ENCODE data around the gene GRIN3B.

GRIN3B gene

GRCh38 chr19:964761-965694 lies 35.2 kb upstream of the GRIN3B start:
- peak; percentile 27 for DNase-seq

DNA sequence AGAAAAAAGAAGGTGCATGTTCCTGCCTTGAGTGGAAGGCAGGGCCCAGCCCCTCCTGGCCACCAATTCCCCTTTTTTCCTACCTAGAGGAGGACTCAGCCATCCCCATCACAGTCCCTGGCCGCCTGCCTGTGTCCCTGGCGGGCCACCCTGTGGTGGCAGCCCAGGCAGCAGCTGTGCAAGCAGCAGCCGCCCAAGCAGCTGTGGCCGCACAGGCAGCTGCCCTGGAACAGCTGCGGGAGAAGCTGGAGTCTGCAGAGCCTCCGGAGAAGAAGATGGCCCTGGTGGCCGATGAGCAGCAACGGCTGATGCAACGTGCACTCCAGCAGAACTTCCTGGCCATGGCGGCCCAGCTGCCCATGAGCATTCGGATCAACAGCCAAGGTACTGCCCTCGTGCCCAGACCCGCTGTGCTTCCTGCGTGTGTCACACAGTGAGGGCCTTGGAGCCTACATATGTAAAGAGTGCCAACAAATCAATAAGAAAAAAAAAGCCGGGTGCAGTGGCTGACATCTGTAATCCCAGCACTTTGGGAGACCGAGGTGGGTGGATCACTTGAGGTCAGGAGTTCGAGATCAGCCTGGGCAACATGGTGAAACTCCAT lies 33.6 kb upstream of the GRIN3B start:
- no peak for DNase-seq

DNA sequence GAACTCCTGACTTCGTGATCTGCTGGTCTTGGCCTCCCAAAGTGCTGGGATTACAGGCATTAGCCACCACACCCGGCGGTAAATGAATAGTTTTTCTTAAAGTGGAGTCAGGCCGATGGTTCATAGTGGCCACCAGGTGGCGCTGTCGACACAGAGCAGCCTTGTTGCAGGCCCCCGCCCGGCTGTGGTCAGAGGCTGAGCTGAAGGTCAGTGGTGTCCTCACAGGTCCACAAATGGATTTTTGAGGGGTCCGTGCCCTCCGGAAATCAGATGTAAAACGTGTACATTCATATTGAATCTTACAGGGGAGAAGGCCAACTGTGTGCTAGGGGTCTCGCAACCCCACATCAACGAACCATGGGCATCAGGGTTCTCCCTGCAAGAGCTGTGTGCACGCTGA lies 29.5 kb upstream of the GRIN3B start:
- no peak for DNase-seq

GRCh38 chr19:971795-972194 lies 28.4 kb upstream of the GRIN3B start:
- DNase-seq = no peak

- no peak for DNase-seq
Measured at GRCh38 chr19:972281-972680, 27.9 kb upstream of the GRIN3B start.

DNA sequence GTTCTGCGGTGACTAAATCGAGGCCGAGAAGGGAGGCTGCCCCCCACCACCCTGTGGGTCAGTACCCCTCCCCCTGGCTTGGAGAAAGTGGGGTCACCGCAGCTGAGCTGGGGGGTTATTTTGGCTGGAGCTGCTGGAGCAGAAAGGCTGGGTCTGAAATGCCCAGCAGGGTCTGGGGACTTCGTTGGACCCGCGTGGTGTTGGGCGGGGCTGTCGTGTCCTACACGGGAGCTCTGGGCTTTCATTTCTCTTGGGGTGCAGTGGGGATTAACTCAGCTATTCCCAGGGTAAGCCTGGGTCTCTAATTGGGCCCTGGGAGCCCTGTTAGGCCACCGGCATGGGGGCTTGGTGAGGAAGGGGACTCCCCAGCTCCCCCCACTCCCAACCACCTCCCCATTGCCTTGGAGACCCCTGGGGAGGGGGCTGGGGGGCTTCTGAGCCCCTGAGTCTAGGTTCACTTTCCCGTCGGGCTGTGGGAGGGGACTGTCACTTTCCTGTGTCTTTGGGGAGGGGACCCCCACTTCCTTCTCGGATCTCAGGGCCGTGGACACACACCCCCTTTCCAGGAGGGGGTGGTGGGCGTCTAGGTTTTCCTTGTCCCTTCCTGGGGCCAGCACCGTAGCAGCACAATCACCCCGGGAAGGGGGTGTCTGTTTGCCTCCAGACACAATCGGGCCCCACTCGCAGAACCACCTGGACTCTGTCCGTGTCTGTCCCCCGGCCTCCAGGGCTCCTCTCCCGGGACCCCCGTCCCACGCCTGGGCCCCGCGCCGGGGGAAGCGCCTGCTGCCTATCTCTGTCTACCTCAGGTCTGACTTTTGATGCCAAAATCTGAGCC lies 26.3 kb upstream of the GRIN3B start:
- DNase-seq = no peak

GRCh38 chr19:974564-975257 lies 25.5 kb upstream of the GRIN3B start:
- DNase-seq = no peak

DNA sequence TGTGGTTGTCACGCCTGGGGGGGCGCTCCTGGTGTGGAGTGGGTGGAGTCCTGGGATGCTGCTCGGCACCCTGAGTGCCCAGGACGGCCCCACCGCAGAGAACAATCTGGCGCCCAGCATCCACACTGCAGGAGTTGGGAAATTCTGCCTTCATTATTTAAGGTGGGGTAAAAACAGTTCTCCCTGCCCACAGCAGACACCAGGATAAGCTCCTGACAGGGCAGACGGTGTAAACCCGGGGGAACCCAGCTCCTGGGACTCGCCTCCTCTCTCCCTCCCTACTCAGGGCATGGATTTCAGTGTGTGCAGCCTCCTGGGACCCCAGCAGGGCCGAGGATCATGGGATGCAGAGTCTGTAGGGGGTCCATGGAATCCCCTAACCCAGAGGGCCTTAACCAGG lies 23.7 kb upstream of the GRIN3B start:
- DNase-seq = no peak

DNA sequence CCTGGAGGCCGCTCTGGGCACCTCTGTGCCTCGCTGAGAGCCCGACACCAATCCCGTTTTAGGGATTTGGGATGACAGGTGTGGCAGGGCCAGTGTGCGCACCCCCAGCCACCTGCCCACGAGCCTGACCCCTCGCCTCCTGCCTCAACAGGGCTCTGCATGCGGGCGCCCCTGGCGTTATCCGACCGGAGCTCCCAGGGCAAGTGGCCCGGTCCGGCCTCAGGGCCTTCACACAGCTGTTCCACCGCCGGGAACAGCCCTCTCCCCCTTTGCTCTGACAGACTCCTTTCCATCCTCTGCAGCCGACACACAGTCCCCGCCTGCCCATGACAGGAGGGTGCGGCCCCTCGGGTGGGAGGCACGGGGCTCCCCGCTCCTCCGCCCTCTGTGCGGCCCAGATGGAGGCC lies 23.2 kb upstream of the GRIN3B start:
- DNase-seq = no peak

DNA sequence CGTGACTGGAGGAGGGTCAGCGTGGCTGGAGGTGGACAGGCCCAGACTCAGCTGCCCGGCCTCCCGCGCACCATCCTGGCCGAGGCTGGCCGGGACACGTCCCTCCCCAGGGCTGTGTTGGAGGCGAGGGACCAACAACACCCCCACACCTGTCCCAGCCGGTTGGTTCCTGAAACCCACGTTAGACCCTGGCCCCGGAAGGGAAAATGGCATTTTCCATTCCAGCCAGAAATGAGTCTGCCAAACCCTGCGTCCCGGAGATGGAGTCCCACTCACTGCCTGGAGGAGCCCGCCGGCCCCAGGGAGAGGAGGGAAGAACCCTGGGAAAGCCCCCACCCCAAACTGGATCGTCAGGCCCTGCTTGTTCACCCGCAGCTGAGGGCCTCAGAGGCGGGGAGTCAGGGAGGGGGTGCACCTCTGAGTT lies 20.9 kb upstream of the GRIN3B start:
- DNase-seq = no peak

DNA sequence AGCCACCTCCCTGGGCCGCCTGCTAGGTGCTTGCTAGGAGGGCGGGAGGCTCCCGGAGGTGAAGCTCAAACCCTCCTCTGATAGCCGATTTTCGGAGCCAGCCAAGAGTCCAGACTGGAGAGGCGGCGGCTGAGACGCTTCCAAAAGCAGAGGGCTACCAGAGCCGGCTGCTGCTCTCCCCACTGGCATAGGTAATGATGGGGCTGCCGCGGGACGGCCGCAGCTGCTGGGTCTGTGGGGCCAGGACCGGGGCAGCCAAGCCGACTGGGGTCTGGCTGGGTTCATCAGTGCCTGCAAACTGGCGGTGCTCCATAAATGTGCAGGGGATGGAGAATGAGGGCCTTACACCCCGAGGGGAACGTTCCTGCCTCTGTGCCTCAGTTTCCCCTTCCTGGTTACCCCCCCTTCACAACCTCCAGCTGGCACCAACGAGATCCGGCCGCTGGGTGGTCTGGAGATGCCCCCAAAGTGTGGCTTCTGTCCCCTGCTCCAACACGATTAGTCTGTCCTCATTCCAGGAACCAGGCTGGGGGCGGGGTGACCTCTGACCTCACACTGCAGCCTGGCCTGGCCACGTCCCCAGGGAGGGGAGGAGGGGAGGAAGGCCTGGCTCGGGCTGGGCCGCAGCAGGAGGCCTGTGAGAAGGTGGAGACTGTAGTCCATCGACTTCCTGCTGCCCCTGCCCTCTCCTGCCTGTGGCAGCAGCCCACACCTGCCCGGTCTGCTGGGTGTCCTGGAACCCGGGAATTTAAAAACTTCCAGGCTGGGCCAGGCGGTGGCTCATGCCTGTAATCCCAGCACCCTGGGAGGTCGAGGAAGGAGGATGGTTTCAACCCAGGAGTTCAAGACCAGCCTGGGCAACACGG lies 19.9 kb upstream of the GRIN3B start:
- no peak for DNase-seq

DNA sequence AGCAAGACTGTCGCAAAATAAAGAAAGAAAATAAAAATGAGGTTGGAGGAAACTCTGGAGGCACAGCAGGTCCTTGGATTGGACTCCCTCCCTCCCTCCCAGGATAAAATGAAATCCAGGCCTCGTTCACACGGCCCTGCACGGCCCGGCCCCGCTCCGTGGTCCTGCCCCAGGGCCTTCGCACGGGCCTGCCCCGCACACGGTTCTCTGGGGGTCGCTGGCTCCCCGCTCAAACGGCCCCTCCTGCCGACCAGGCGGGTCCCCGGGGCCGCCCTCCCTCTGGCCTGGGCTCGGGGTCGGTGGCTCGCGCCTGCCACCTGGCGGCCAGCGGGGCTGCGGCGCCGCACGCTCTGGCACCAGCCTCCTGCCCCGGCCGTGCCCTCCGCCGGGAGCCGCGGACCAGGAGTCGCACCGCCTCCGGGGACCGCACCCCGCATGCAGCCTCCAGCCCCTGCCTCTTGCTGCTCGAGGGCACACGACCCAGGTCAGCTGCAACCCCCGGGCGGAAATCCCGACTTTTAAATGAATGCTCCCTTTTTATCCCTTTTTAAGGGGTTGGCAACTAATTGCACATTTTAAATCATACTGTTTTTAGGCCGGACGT lies 17.6 kb upstream of the GRIN3B start:
- peak; percentile 49 for DNase-seq

- peak; percentile 87 for DNase-seq
Measured at GRCh38 chr19:984165-984967, 15.9 kb upstream of the GRIN3B start, which contains the start of gene WDR18. TSS of gene WDR18 (plus strand) at chr19:984345. CDS start at chr19:984354, 9 bp downstream.

- DNase-seq = no peak
Measured at GRCh38 chr19:986083-986482, 14.1 kb upstream of the GRIN3B start.

DNA sequence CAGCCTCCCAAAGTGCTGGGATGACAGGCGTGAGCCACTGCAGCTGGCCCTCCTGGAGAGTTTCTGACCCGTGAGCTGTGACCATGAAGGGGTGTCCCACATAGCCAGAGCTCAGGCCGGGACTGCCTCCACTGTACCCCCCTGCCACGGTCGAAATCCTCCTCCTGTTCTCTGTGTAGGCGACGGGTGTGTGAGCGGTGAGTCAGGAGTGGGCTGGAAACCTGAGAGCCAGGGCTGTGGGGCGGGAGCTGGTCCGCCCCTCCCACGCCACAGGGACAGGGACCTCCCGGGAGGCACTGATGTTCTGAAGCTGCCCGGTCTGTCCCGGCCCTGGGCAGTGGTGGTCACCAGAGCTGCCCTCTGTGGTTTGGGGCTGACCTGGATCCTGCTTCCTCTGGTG lies 12.1 kb upstream of the GRIN3B start:
- no peak for DNase-seq

DNA sequence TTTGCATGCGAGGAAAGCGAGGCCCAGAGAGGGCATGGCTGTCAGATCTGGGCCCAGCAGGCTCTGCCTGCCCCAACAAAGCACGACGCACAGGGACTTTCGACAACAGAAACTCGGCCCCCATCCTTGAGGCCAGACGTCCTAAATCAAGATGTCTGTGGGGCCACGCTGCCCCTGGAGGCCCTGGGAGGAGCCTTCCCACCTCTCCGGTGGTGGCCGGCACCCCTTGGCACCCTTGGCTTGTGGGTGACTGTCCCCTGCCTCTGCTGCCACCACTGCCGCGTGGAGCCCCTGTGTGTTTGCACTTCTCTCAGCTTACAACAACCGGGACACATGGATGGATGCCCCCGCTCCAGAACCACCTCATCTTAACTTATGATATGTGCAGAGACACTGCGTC lies 11.7 kb upstream of the GRIN3B start:
- DNase-seq = no peak

GRCh38 chr19:989381-990081 lies 10.7 kb upstream of the GRIN3B start:
- no peak for DNase-seq

DNA sequence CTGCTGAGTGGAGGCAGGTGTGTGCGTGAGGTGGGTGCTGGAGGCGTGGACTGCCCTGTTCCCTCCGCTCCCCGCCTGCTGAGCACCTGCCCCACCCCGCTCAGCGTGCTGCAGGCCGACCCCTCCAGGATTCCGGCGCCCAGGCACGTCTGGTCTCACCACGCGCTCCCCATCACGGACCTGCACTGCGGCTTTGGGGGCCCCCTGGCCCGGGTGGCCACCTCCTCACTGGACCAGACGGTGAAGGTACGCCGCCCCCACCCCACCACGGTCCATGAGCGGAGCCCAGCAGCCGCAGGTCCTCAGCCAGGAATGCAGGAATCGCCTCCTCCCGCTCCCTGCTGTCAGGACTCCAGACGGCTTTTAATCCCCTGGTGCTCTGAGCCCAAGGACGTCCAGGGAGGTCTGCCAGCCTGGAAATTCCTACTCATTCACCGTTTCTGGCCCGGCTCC lies 10.1 kb upstream of the GRIN3B start:
- DNase-seq = no peak

GRCh38 chr19:990746-991145 lies 9.5 kb upstream of the GRIN3B start:
- no peak for DNase-seq
